Measurements from ENCODE around the gene TUBGCP3.

TUBGCP3 gene

DNA sequence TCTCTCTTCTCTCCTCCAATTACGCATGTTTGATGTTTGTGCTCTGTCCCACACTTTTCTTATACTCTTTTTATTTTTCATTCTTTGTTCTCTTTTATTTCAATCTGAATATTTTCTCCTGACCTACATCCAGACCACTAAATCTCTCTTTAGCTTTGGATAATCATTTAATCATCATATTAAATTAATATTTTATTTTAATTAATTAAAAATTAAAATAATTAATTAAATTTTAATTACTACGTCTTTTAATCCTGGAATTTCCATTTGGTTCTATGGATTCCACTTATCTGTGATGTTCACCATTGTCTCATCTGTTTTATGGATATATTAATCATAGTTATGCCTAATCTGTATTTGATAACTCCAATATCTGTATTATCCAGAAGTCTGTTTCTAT lies 149.4 kb downstream of the TUBGCP3 start:
- peaks cover 10% of the 10 kb centered on the region for H3K27me3 ChIP-seq (ENCODE audit: control insufficient read depth, insufficient read depth, low read length)
- no peak overlapping the region for H3K4me3 ChIP-seq (ENCODE audit: low read length)
- no peaks in the 10 kb centered on the region for H3K36me3 ChIP-seq (ENCODE audit: control insufficient read depth, low read depth, low read length)
- H3K9me3 ChIP-seq (ENCODE audit: control insufficient read depth, low read depth, low read length) = peaks cover 9% of the 10 kb centered on the region
- peaks cover 7% of the 10 kb centered on the region for H3K4me1 ChIP-seq (ENCODE audit: control insufficient read depth, low read depth, low read length)
- no peak overlapping the region for H3K9ac ChIP-seq (ENCODE audit: low read length)
- no peak overlapping the region for H3K27ac ChIP-seq (ENCODE audit: low read length)

DNA sequence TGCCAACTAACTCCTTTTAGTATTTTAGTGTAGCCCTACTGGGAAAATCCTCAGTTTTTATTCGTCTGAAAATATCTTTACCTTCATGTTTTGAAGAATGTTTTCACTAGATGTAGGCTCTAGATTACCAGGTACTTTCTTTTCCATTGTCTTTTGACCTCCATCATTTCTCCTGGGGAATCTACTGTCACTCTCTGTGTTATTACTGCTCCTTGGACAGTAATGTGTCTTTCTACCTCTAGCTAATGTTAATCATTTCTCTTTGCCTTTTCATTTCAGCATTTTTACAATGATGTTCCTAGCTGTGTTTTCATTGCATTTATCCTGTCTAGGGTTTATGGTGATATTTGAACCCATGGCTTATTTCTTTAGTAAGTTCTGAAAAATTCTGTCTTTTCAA lies 149.9 kb downstream of the TUBGCP3 start:
- no peak overlapping the region for H3K9ac ChIP-seq (ENCODE audit: low read length)
- peaks cover 3% of the 10 kb centered on the region for H3K4me1 ChIP-seq (ENCODE audit: control insufficient read depth, low read depth, low read length)
- H3K4me3 ChIP-seq (ENCODE audit: low read length) = no peak overlapping the region
- no peaks in the 10 kb centered on the region for H3K36me3 ChIP-seq (ENCODE audit: control insufficient read depth, low read depth, low read length)
- H3K9me3 ChIP-seq (ENCODE audit: control insufficient read depth, low read depth, low read length) = peaks cover 9% of the 10 kb centered on the region
- peaks cover 6% of the 10 kb centered on the region for H3K27me3 ChIP-seq (ENCODE audit: control insufficient read depth, insufficient read depth, low read length)
- H3K27ac ChIP-seq (ENCODE audit: low read length) = no peak overlapping the region

DNA sequence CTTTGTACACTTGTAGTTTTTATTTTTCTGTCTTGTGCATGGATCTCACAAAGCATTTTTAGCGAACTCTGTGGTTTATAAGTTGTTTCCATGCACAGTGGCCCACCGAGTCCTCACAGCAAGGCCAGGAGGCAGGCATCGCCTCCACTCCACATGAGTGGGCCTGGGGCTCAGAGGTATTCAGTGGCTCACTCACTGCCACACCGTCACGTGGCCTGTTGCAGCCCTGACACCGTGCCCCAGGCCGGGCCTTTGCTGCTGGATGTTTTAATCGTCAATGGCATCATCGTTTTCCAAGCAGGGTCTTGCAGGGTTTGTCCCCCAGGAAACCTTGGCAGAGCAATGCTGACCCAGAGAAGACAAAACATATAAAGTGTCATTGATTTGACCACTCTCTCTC lies 152.0 kb downstream of the TUBGCP3 start:
- no peak overlapping the region for H3K9ac ChIP-seq (ENCODE audit: low read length)
- no peaks in the 10 kb centered on the region for H3K27me3 ChIP-seq (ENCODE audit: control insufficient read depth, insufficient read depth, low read length)
- H3K36me3 ChIP-seq (ENCODE audit: control insufficient read depth, low read depth, low read length) = no peaks in the 10 kb centered on the region
- peaks cover 9% of the 10 kb centered on the region for H3K9me3 ChIP-seq (ENCODE audit: control insufficient read depth, low read depth, low read length)
- H3K27ac ChIP-seq (ENCODE audit: low read length) = no peak overlapping the region
- no peak overlapping the region for H3K4me3 ChIP-seq (ENCODE audit: low read length)
- H3K4me1 ChIP-seq (ENCODE audit: control insufficient read depth, low read depth, low read length) = no peaks in the 10 kb centered on the region
